ENCODE data around the gene RAPSN.

Gene RAPSN

DNA sequence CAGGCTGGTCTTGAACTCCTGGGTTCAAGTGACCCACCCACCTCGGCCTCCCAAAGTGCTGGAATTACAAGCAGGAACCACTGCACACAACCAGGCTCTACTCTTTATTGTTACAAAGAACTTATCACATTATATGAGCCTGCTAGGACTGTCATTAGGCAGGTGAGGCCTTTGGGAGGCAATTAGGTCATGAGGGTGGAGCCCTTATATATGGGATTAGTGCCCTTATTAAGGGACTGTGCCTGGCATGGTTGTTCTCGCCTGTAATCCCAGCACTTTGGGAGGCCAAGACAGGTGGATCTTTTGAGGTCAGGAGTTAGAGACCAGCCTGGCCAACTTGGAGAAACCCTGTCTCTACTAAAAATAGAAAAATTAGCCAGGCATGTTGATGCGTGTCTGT lies 12.2 kb downstream of the RAPSN start:
- H3K79me2 ChIP-seq (ENCODE audit: control insufficient read depth, insufficient read depth, low read length, poor library complexity), result no peaks in the 10 kb centered on the region
- no CpG with 5 or more reads among the region's 3 CpGs for WGBS (ENCODE audit: extremely low coverage, insufficient coverage, insufficient read length)
- H3K27me3 ChIP-seq (ENCODE audit: insufficient read depth, low read length), result no peaks in the 10 kb centered on the region

GRCh38 chr11:47435687-47436086 lies 13.2 kb downstream of the RAPSN start:
- H3K14ac ChIP-seq (ENCODE audit: low read length), result no peak overlapping the region
- H3K23ac ChIP-seq (ENCODE audit: low read length), result no peak overlapping the region
- peak overlapping the region; percentile 34 for H3K4me3 ChIP-seq (ENCODE audit: low read depth, low read length)

More for the DNA sequence above, 12.2 kb downstream of the RAPSN start:
- Histone ChIP-seq H2BK120ac (ENCODE audit: insufficient read depth, low read length, poor library complexity) (no peak overlapping the region), H3K4me1 (ENCODE audit: control insufficient read depth in 1 of 2, insufficient read depth in 2 of 2, low read length in 2 of 2) (no peaks in the 10 kb centered on the region), H3K27ac (ENCODE audit: low read depth, low read length) (no peak overlapping the region), H3K23ac (ENCODE audit: low read length) (no peak overlapping the region), H2BK12ac (ENCODE audit: low read length) (no peak overlapping the region), H4K91ac (ENCODE audit: low read depth, low read length) (no peak overlapping the region), H3K14ac (ENCODE audit: low read length) (no peak overlapping the region), H3K9me3 (ENCODE audit: insufficient read depth, low read depth, low read length) (no peaks in the 10 kb centered on the region), H3K4me2 (ENCODE audit: low read length) (no peak overlapping the region), H2AFZ (ENCODE audit: insufficient read depth, low read length, poor library complexity) (no peak overlapping the region), H3K36me3 (ENCODE audit: control insufficient read depth in 1 of 2, insufficient read depth in 2 of 2, low read length in 2 of 2) (no peaks in the 10 kb centered on the region), H3K4ac (ENCODE audit: low read depth, low read length) (no peak overlapping the region), H2AK5ac (ENCODE audit: low read length) (no peak overlapping the region), H3K18ac (ENCODE audit: low read length) (no peak overlapping the region), H3K79me1 (ENCODE audit: low read length) (no peaks in the 10 kb centered on the region), H4K8ac (ENCODE audit: low read depth, low read length) (no peak overlapping the region), H3K4me3 (ENCODE audit: low read depth, low read length) (no peak overlapping the region), H3K9ac (ENCODE audit: low read length) (no peak overlapping the region), H2BK5ac (ENCODE audit: low read depth, low read length, poor library complexity) (no peak overlapping the region), H4K12ac (ENCODE audit: low read depth, low read length) (no peak overlapping the region)
- no peak for DNase-seq

GRCh38 chr11:47434011-47434786 lies 14.7 kb downstream of the RAPSN start:
- no peak overlapping the region for H2BK5ac ChIP-seq (ENCODE audit: low read depth, low read length, poor library complexity)
- WGBS (ENCODE audit: extremely low coverage, insufficient coverage, insufficient read length), result no CpG with 5 or more reads among the region's 7 CpGs
- no peak overlapping the region for H4K91ac ChIP-seq (ENCODE audit: low read depth, low read length)
- H3K27ac ChIP-seq (ENCODE audit: low read depth, low read length), result no peak overlapping the region
- H3K18ac ChIP-seq (ENCODE audit: low read length), result no peak overlapping the region
- H3K9me3 ChIP-seq (ENCODE audit: insufficient read depth, low read depth, low read length), result no peaks in the 10 kb centered on the region
- DNase-seq, result no peak
- no peak overlapping the region for H2BK120ac ChIP-seq (ENCODE audit: insufficient read depth, low read length, poor library complexity)
- H2BK12ac ChIP-seq (ENCODE audit: low read length), result no peak overlapping the region
- H2AK5ac ChIP-seq (ENCODE audit: low read length), result no peak overlapping the region
- H3K36me3 ChIP-seq (ENCODE audit: control insufficient read depth in 1 of 2, insufficient read depth in 2 of 2, low read length in 2 of 2), result no peaks in the 10 kb centered on the region
- H3K14ac ChIP-seq (ENCODE audit: low read length), result no peak overlapping the region
- H3K4me3 ChIP-seq (ENCODE audit: low read depth, low read length), result no peak overlapping the region
- H3K9ac ChIP-seq (ENCODE audit: low read length), result no peak overlapping the region
- no peaks in the 10 kb centered on the region for H3K79me2 ChIP-seq (ENCODE audit: control insufficient read depth, insufficient read depth, low read length, poor library complexity)
- no peak overlapping the region for H3K23ac ChIP-seq (ENCODE audit: low read length)
- no peaks in the 10 kb centered on the region for H3K79me1 ChIP-seq (ENCODE audit: low read length)
- H4K12ac ChIP-seq (ENCODE audit: low read depth, low read length), result no peak overlapping the region
- no peaks in the 10 kb centered on the region for H3K27me3 ChIP-seq (ENCODE audit: insufficient read depth, low read length)
- no peak overlapping the region for H2AFZ ChIP-seq (ENCODE audit: insufficient read depth, low read length, poor library complexity)
- H3K4me2 ChIP-seq (ENCODE audit: low read length), result no peak overlapping the region
- H4K8ac ChIP-seq (ENCODE audit: low read depth, low read length), result no peak overlapping the region
- H3K4me1 ChIP-seq (ENCODE audit: control insufficient read depth in 1 of 2, insufficient read depth in 2 of 2, low read length in 2 of 2), result no peaks in the 10 kb centered on the region
- H3K4ac ChIP-seq (ENCODE audit: low read depth, low read length), result no peak overlapping the region

More at GRCh38 chr11:47435687-47436086, 13.2 kb downstream of the RAPSN start:
- WGBS (ENCODE audit: extremely low coverage, insufficient coverage, insufficient read length), result no CpG with 5 or more reads among the region's 3 CpGs
- no peaks in the 10 kb centered on the region for H3K4me1 ChIP-seq (ENCODE audit: control insufficient read depth in 1 of 2, insufficient read depth in 2 of 2, low read length in 2 of 2)
- no peaks in the 10 kb centered on the region for H3K27me3 ChIP-seq (ENCODE audit: insufficient read depth, low read length)
- H3K79me1 ChIP-seq (ENCODE audit: low read length), result no peaks in the 10 kb centered on the region
- H2AFZ ChIP-seq (ENCODE audit: insufficient read depth, low read length, poor library complexity), result no peak overlapping the region
- H3K9me3 ChIP-seq (ENCODE audit: insufficient read depth, low read depth, low read length), result no peaks in the 10 kb centered on the region
- H2BK120ac ChIP-seq (ENCODE audit: insufficient read depth, low read length, poor library complexity), result no peak overlapping the region
- DNase-seq, result no peak
- no peak overlapping the region for H3K18ac ChIP-seq (ENCODE audit: low read length)
- no peak overlapping the region for H4K8ac ChIP-seq (ENCODE audit: low read depth, low read length)
- H3K9ac ChIP-seq (ENCODE audit: low read length), result no peak overlapping the region
- H2BK5ac ChIP-seq (ENCODE audit: low read depth, low read length, poor library complexity), result no peak overlapping the region
- H2BK12ac ChIP-seq (ENCODE audit: low read length), result no peak overlapping the region
- H3K79me2 ChIP-seq (ENCODE audit: control insufficient read depth, insufficient read depth, low read length, poor library complexity), result no peaks in the 10 kb centered on the region
- H4K91ac ChIP-seq (ENCODE audit: low read depth, low read length), result no peak overlapping the region
- no peak overlapping the region for H3K27ac ChIP-seq (ENCODE audit: low read depth, low read length)
- no peak overlapping the region for H3K4ac ChIP-seq (ENCODE audit: low read depth, low read length)
- no peaks in the 10 kb centered on the region for H3K36me3 ChIP-seq (ENCODE audit: control insufficient read depth in 1 of 2, insufficient read depth in 2 of 2, low read length in 2 of 2)
- no peak overlapping the region for H3K4me2 ChIP-seq (ENCODE audit: low read length)
- no peak overlapping the region for H4K12ac ChIP-seq (ENCODE audit: low read depth, low read length)
- H2AK5ac ChIP-seq (ENCODE audit: low read length), result no peak overlapping the region

GRCh38 chr11:47433157-47433556 lies 15.8 kb downstream of the RAPSN start:
- no peak overlapping the region for H3K23ac ChIP-seq (ENCODE audit: low read length)
- no peak overlapping the region for H2AK5ac ChIP-seq (ENCODE audit: low read length)
- no peaks in the 10 kb centered on the region for H3K4me1 ChIP-seq (ENCODE audit: control insufficient read depth in 1 of 2, insufficient read depth in 2 of 2, low read length in 2 of 2)
- no peak overlapping the region for H3K9ac ChIP-seq (ENCODE audit: low read length)
- no peaks in the 10 kb centered on the region for H3K9me3 ChIP-seq (ENCODE audit: insufficient read depth, low read depth, low read length)
- H3K79me1 ChIP-seq (ENCODE audit: low read length), result no peaks in the 10 kb centered on the region
- no peak overlapping the region for H3K4me2 ChIP-seq (ENCODE audit: low read length)
- no peak overlapping the region for H3K14ac ChIP-seq (ENCODE audit: low read length)
- H3K27me3 ChIP-seq (ENCODE audit: insufficient read depth, low read length), result no peaks in the 10 kb centered on the region
- no peaks in the 10 kb centered on the region for H3K79me2 ChIP-seq (ENCODE audit: control insufficient read depth, insufficient read depth, low read length, poor library complexity)
- no peak overlapping the region for H4K8ac ChIP-seq (ENCODE audit: low read depth, low read length)
- no peak overlapping the region for H3K4me3 ChIP-seq (ENCODE audit: low read depth, low read length)
- H3K18ac ChIP-seq (ENCODE audit: low read length), result no peak overlapping the region
- no peak overlapping the region for H2AFZ ChIP-seq (ENCODE audit: insufficient read depth, low read length, poor library complexity)
- no peak overlapping the region for H2BK12ac ChIP-seq (ENCODE audit: low read length)
- no peak overlapping the region for H3K27ac ChIP-seq (ENCODE audit: low read depth, low read length)
- no peak for DNase-seq
- no peak overlapping the region for H2BK120ac ChIP-seq (ENCODE audit: insufficient read depth, low read length, poor library complexity)
- H4K12ac ChIP-seq (ENCODE audit: low read depth, low read length), result no peak overlapping the region
- no CpG with 5 or more reads among the region's 3 CpGs for WGBS (ENCODE audit: extremely low coverage, insufficient coverage, insufficient read length)
- no peak overlapping the region for H2BK5ac ChIP-seq (ENCODE audit: low read depth, low read length, poor library complexity)
- H3K36me3 ChIP-seq (ENCODE audit: control insufficient read depth in 1 of 2, insufficient read depth in 2 of 2, low read length in 2 of 2), result no peaks in the 10 kb centered on the region
- no peak overlapping the region for H4K91ac ChIP-seq (ENCODE audit: low read depth, low read length)
- H3K4ac ChIP-seq (ENCODE audit: low read depth, low read length), result no peak overlapping the region

Data from trophoblast cell (in vitro differentiated cells and primary cell).